ENCODE results near the gene CD300E. TPM values are rescaled to one million over a fixed set of nuclear protein-coding genes. Genes with fewer than 3 reads are reported as not detected.
"Not testable (repeated sequence)": the region's sequence is repeated elsewhere in the genome, so short reads cannot be mapped to it uniquely, and the experiment has no call there.

The CD300E gene
- total RNA-seq, 1 experiment from 2014 or later = not detected

DNA sequence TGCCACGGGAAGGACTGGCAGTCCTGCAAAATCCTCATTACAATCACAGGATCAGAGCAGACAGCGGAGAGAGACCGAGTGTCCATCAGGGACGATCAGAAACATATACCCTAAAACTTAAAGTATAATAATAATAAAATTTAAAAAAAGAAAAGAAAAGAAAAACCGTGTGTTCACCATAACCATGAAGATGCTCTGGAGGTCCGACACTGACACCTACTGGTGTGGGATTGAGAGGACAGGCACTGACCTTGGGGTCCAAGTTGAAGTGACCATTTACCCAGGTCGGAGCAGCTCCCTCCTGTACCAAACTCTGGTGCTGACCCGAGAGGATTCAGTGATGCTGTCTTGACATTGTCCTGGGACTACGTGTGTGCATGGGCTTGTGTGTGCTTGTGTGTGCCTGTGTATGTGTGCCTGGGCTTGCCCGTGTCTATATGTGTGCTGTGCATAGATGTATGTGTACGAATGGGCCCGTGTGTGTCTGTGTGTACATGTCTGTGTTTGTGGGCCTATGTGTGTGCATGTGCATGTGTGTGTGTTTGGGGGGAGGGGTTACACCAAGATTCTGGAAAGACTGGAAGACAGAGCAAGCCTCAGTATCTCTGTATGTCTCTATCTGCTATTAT lies 21.5 kb downstream of the CD300E start:
- DNase-seq (ENCODE audit: extremely low read depth, low read depth) = peak; percentile 53

DNA sequence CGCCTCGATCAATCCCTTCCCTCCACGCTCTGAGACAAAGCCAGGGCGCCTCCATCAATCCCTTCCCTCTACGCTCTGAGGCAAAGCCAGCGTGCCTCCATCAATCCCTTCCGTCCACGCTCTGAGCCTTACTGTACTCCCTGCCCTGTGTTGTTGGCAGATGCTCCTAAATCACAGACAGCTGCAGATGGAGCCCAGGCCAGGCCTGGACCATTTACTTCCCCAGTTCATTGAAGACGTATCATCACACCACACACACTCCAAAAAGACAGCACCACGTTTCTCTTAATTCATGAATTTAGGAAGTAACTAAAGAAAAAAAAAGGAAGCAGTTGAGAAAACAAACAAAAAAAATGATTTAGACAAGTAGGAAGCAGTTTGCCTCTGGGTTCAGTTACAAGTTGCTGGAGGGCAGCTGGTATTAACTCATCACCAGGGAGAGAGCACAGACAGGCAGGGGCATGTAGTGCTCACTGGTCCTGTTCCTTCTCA lies 24.0 kb downstream of the CD300E start:
- DNase-seq (ENCODE audit: extremely low read depth, low read depth) = no peak

DNA sequence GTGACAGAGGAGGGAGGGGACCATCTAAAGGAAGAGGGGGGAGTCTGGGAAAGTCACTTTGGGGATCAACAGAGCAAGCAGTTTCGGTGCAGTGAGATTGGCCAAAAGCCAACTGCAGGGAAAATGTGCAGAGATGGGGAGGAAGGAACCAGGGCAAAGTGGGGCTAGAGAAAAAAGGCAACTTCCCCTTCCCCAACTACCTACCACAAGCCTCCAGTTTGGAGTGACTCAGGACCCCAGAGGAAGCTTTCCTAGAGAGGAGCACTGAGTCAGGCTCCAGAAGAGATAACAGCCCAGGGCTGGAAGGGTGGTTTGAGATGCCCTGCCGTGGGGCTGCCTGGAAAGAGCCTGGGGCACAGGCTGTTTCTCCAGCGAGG lies 24.5 kb downstream of the CD300E start:
- no peak for DNase-seq (ENCODE audit: extremely low read depth, low read depth)

DNA sequence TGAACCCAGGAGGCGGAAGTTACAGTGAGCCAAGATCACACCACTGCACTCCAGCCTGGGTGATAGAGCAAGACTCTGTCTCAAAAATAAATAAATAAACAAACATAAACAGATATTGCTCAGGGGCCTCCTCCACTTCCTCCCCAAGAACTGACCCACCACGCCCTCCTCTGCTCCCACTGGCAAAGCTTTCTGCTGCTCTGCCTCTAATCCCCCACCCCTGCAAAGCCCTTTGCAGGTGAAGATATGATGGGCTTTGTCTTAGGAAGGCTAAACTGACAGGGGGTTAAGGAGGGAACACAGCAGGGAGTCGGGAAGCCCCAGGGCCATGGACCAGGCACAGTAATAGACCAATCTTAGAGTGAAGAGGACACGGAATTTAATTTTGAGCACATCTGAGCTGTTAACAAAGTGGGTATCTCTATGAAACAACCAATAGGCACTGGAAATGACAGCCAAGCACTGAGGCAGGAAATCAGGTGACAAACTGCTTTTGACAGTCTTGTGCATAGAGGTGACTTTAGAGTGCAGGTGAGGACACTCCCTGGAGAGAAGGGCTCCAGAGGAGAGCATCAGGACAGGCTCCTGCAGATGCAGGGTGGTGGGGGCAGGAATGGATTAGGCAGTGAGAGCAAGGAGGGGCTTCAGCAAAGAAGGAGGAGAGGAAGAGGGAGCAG lies 25.1 kb downstream of the CD300E start:
- DNase-seq (ENCODE audit: extremely low read depth, low read depth) = no peak

DNA sequence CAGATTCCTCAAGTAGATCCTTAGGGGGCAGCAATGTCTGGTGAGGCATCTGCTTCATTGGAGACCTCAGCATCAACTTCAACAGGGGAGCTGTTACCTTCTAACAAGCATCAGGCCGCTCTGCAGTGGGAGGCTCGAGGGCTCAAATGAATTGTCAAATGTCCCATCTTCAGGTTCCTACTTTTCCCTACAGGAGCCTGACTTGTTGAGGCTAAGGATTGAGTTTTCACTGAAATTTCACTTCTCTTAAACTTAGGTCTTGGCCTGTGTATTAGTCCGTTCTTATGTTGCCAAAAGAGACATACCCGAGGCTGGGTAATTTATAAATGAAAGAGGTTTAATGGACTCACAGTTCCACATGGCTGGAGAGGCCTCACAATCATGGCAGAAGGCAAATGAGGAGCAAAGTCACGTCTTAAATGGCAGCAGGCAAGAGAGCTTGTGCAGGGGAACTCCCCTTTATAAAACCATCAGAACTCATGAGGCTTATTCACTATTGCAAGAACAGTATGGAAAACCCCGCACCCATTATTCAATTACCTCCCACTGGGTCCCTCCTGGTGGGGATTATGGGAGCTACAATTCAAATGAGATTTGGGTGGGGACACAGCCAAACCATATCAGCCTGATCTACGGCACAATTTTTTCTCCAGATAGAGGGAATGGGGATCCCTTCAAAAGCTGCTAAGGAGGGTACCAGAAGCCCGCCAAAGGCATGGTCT lies 26.3 kb downstream of the CD300E start:
- no peak for DNase-seq (ENCODE audit: extremely low read depth, low read depth)

GRCh38 chr17:74595037-74595750 lies 28.3 kb downstream of the CD300E start:
- no peak for DNase-seq (ENCODE audit: extremely low read depth, low read depth)

GRCh38 chr17:74592087-74592990 lies 31.2 kb downstream of the CD300E start, which contains the start of gene CD300LD:
TSS of gene CD300LD (minus strand) at chr17:74592283. CDS start at chr17:74592202, 81 bp downstream.
- no peak for DNase-seq (ENCODE audit: extremely low read depth, low read depth)

DNA sequence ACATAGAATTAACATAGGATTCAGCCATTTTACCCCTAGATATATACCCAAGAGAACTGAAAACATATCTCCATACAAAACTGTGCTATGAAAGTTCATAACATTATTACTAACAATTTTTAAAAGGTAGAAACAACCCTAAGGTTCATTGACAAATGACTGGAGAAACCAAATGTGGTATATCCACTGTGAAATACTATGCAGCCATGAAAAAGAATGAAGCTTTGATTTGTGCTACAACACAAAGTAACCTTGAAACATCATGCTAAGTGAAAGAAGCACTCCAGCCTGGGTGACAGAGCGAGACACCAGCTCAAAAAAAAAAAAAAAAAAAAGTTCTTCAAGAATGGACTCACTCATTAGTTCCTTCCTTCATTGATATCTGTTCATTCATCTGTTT lies 32.0 kb downstream of the CD300E start:
- no peak for DNase-seq (ENCODE audit: extremely low read depth, low read depth)

GRCh38 chr17:74585711-74586110 lies 37.8 kb downstream of the CD300E start:
- DNase-seq (ENCODE audit: extremely low read depth, low read depth) = no peak

DNA sequence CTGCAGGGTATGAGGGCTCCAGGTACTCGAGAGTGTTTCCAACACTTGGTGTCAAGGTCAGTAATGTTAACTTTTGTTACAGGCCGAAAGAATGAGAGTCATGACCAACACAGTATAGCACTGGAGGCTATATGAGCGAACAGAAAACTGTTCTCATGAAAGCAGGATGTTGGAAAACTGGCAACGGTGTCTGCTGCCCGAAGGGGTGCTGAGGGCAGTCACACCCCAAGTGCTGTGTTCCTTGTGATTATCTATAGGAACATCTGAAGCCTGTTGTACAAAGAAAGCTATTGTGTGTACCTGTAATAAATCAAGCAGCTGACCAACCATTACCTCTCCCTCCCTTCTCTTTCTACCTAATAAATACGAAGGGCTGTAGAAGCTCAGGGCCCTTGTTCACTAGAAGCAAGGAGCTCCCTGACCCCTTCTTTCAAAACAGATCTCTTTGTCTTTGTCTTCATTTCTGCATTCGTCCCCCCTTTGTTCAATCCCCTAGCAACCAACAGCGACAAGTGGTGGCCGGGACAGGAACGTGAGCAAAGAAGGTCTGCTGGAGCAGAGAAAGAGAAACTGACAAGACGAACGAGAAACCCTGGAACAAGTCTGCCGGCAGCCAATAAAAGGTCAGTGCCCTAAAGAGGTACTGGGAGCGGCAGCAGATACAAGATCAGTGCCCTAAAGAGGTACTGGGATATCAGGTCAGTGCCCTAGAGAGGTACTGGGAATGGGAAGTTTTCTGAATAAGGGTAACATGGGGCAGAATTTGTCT lies 39.1 kb downstream of the CD300E start:
- DNase-seq (ENCODE audit: extremely low read depth, low read depth) = no peak

GRCh38 chr17:74582633-74583032 lies 40.9 kb downstream of the CD300E start:
- DNase-seq (ENCODE audit: extremely low read depth, low read depth) = no peak

DNA sequence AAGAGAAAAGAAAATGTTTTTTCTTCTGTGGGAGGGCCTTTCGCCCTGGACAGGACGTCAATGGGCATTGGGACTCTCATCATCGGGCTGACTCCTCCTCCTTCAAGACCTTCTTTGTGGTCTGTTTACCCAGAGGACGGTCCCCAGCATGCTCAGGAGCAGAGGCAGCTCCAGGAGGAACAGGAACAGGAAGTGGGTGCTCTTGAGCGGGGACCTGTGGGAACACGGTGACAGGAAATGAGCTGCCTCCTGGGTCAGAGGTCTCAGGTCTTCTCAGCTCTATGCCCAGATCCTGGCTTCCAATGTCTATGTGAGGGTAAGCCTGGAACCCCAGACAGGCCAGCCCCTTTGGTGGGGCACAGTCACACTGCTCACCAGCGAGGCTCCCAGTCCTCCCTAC lies 43.6 kb downstream of the CD300E start:
- no peak for DNase-seq (ENCODE audit: extremely low read depth, low read depth)

DNA sequence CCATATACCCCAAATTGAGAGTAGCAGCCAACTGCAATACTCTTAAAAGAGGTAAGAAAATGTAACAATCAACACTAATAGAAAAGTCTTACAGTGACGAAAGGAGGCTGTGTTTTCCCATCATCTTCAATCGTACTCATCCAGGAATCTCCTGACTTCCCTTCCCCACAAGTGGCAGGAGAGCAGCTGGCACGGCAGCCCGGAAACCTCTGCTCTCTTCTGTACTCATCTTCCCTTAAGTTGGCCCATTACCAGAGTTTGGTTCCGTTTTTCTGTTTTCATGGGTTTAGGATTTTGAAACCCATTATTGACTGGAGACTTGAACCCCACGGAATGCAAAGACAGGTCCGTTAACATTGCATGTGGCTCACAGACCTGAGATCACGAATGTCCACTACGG lies 44.6 kb downstream of the CD300E start:
- no peak for DNase-seq (ENCODE audit: extremely low read depth, low read depth)

GRCh38 chr17:74574489-74575142 lies 48.9 kb downstream of the CD300E start:
- DNase-seq (ENCODE audit: extremely low read depth, low read depth) = no peak

DNA sequence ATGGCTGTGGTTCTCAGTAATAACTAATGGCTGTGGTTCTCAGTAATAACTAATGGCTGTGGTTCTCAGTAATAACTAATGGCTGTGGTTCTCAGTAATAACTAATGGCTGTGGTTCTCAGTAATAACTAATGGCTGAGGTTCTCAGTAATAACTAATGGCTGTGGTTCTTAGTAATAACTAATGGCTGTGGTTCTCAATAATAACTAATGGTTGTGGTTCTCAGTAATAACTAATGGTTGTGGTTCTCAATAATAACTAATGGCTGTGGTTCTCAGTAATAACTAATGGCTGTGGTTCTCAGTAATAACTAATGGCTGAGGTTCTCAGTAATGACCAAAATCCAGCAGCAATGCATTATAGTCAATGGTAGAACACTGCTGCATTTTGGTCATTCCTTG lies 49.9 kb downstream of the CD300E start:
- not testable (repeated sequence) for DNase-seq (ENCODE audit: extremely low read depth, low read depth)

GRCh38 chr17:74573169-74573568 lies 50.4 kb downstream of the CD300E start:
- no peak for DNase-seq (ENCODE audit: extremely low read depth, low read depth)

DNA sequence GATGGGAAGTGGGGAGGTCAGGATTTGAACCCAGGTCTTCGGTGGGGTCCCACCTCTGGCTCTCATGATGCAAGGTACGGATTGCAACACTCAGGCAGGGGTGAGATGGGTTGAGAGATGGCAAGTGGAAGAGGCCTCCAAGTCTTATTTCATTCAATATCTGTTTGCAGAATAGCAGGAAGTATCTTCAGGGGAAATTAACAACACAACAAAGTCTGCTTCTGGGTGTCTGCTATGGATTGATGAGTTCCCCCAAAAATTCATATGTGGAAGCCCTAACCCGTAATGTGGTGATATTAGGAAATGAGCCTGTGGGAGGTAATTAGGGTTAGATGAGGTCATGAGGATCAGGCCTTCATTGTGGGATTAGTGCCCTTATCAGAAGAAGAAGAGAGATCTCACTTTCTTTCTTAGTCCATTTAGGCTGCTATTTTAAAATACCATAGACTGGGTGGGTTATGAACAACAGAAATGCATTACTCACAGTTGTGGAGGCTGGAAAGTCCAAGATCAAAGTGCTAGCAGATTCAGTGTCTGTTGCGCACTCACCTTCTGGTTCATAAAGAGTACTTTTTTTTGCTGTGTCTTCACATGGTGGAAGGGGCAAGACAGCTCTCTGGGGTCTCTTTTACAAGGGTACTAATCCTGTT lies 51.8 kb downstream of the CD300E start:
- DNase-seq (ENCODE audit: extremely low read depth, low read depth) = no peak

All from NCI-H460 (cell line).